NCI-H1092 (cell line): ENCODE results near the gene TP53RK.

Experiments
- DNase-seq: peaks from one replicate; lab custom pipeline; 2025; lab: John Stamatoyannopoulos, UW

The TP53RK gene

GRCh38 chr20:46706242-46706641 lies 17.0 kb upstream of the TP53RK start:
- no peak for DNase-seq

- DNase-seq, result no peak
Observed at GRCh38 chr20:46705378-46705729, 16.1 kb upstream of the TP53RK start.

- DNase-seq, result no peak
Observed at GRCh38 chr20:46704714-46705377, 15.6 kb upstream of the TP53RK start.

- DNase-seq, result no peak
Observed at GRCh38 chr20:46703435-46703834, 14.2 kb upstream of the TP53RK start.

- no peak for DNase-seq
Observed at GRCh38 chr20:46702447-46703203, 13.4 kb upstream of the TP53RK start.

- no peak for DNase-seq
Observed at GRCh38 chr20:46701986-46702385, 12.7 kb upstream of the TP53RK start.

GRCh38 chr20:46701556-46701955 lies 12.3 kb upstream of the TP53RK start:
- no peak for DNase-seq

GRCh38 chr20:46701057-46701456 lies 11.8 kb upstream of the TP53RK start:
- no peak for DNase-seq

GRCh38 chr20:46700481-46700880 lies 11.2 kb upstream of the TP53RK start:
- DNase-seq, result no peak

GRCh38 chr20:46699651-46700359 lies 10.6 kb upstream of the TP53RK start:
- no peak for DNase-seq

GRCh38 chr20:46698788-46699187 lies 9.5 kb upstream of the TP53RK start:
- DNase-seq, result no peak

GRCh38 chr20:46696791-46697279 lies 7.6 kb upstream of the TP53RK start:
- no peak for DNase-seq

GRCh38 chr20:46695892-46696291 lies 6.6 kb upstream of the TP53RK start:
- no peak for DNase-seq

GRCh38 chr20:46694484-46694883 lies 5.2 kb upstream of the TP53RK start:
- DNase-seq, result no peak

- no peak for DNase-seq
Observed at GRCh38 chr20:46691196-46691595, 2.0 kb upstream of the TP53RK start.

GRCh38 chr20:46690219-46691106 lies 1.2 kb upstream of the TP53RK start:
- no peak for DNase-seq

- DNase-seq, result no peak
Observed at GRCh38 chr20:46689754-46690085, 476 bp upstream of the TP53RK start.

- no peak for DNase-seq
Observed at GRCh38 chr20:46688151-46689081, 828 bp downstream of the TP53RK start.

- no peak for DNase-seq
Observed at GRCh38 chr20:46683939-46684750, 5.1 kb downstream of the TP53RK start.

- DNase-seq, result no peak
Observed at GRCh38 chr20:46683668-46683938, 5.6 kb downstream of the TP53RK start.
